Measurements from ENCODE around the gene TFAP2C.

GRCh38 chr20:56607061-56607704, 21.9 kb upstream of the TFAP2C start:
- TF ChIP-seq POLR2A (IDR thresholded peaks at IDR 0.05; ENCODE audit: low read length) (no peak), GATA1 (IDR thresholded peaks at IDR 0.05; ENCODE audit: low read depth, low read length) (no peak)
